Mesothelial cell of epicardium (in vitro differentiated cells): ENCODE results near the gene CACNA2D2. TPM values are rescaled to one million over a fixed set of nuclear protein-coding genes. Genes with fewer than 3 reads are reported as not detected.
A peak's percentile ranks its signal among the peaks of the same experiment; 100 is the strongest.

Experiments
- DNase-seq, 2 experiments: peaks; one replicate each; pipeline ENCODE4 v3.0.0; 2021; ENCODE audit warnings: low spot score in 2 of 2; ENCODE audit not compliant: unreplicated experiment in 2 of 2
- H3K27ac Mint-ChIP-seq: 2 replicates; pipeline ENCODE4 v1.8.0; 2021; ENCODE audit warnings: mixed read lengths
- H3K27me3 Mint-ChIP-seq: 2 replicates; pipeline ENCODE4 v1.8.0; 2021; ENCODE audit warnings: low read depth, mixed read lengths
- H3K36me3 Mint-ChIP-seq: 2 replicates; pipeline ENCODE4 v1.8.0; 2021; ENCODE audit warnings: mixed read lengths
- H3K4me1 Mint-ChIP-seq: 2 replicates; pipeline ENCODE4 v1.8.0; 2021; ENCODE audit warnings: mixed read lengths
- H3K4me3 Mint-ChIP-seq: 2 replicates; pipeline ENCODE4 v1.8.0; 2021; ENCODE audit warnings: mild to moderate bottlenecking, moderate library complexity, mixed read lengths
- H3K9me3 Mint-ChIP-seq: 2 replicates; pipeline ENCODE4 v1.8.0; 2021; ENCODE audit warnings: mixed read lengths
- total RNA-seq: library from RNA; stranded (reverse); gene quantifications from 3 replicates; pipeline ENCODE4 v1.2.1, GENCODE V29; 2021
- TF ChIP-seq, protein P1 (sequence below): fragments of 200-600 bp; sonication (generic); IDR thresholded peaks from one replicate; pipeline ENCODE4 v1.5.0; 2021; ENCODE audit warnings: antibody characterized with exemption; ENCODE audit not compliant: unreplicated experiment

CACNA2D2 gene
- total RNA-seq, 1 donor from 2014 or later = 10.8 TPM

GRCh38 chr3:50317300-50317699 is 186.1 kb downstream of the CACNA2D2 start:
- Mint-ChIP-seq H3K27ac (peak overlapping the region; percentile 95), H3K27me3 (no peaks in the 10 kb centered on the region), H3K4me3 (no peak overlapping the region), H3K4me1 (peaks cover 43% of the 10 kb centered on the region), H3K36me3 (peaks cover 23% of the 10 kb centered on the region), H3K9me3 (no peaks in the 10 kb centered on the region)
- DNase-seq = no peak
- TF ChIP-seq, protein P1, sequence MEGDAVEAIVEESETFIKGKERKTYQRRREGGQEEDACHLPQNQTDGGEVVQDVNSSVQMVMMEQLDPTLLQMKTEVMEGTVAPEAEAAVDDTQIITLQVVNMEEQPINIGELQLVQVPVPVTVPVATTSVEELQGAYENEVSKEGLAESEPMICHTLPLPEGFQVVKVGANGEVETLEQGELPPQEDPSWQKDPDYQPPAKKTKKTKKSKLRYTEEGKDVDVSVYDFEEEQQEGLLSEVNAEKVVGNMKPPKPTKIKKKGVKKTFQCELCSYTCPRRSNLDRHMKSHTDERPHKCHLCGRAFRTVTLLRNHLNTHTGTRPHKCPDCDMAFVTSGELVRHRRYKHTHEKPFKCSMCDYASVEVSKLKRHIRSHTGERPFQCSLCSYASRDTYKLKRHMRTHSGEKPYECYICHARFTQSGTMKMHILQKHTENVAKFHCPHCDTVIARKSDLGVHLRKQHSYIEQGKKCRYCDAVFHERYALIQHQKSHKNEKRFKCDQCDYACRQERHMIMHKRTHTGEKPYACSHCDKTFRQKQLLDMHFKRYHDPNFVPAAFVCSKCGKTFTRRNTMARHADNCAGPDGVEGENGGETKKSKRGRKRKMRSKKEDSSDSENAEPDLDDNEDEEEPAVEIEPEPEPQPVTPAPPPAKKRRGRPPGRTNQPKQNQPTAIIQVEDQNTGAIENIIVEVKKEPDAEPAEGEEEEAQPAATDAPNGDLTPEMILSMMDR = no peak

- no peaks in the 10 kb centered on the region for H3K27me3 Mint-ChIP-seq
- TF ChIP-seq, protein P1 = no peak
- H3K4me3 Mint-ChIP-seq = peak overlapping the region; percentile 23
- no peaks in the 10 kb centered on the region for H3K9me3 Mint-ChIP-seq
- peak overlapping the region; percentile 95 for H3K27ac Mint-ChIP-seq
- H3K36me3 Mint-ChIP-seq = peaks cover 23% of the 10 kb centered on the region
- peak in 1 of 2 experiments; percentile 63 for DNase-seq
- H3K4me1 Mint-ChIP-seq = peaks cover 42% of the 10 kb centered on the region
Measured at GRCh38 chr3:50316657-50317242, 186.7 kb downstream of the CACNA2D2 start.

GRCh38 chr3:50314816-50315215 is 188.6 kb downstream of the CACNA2D2 start:
- Mint-ChIP-seq H3K9me3 (peaks cover 2% of the 10 kb centered on the region), H3K36me3 (peaks cover 28% of the 10 kb centered on the region), H3K27me3 (no peaks in the 10 kb centered on the region), H3K4me3 (no peak overlapping the region), H3K27ac (no peak overlapping the region), H3K4me1 (peaks cover 35% of the 10 kb centered on the region)
- no peak for DNase-seq
- TF ChIP-seq, protein P1 = no peak

GRCh38 chr3:50314342-50314741 is 189.1 kb downstream of the CACNA2D2 start:
- Mint-ChIP-seq H3K4me1 (peaks cover 30% of the 10 kb centered on the region), H3K4me3 (no peak overlapping the region), H3K36me3 (peaks cover 32% of the 10 kb centered on the region), H3K27me3 (no peaks in the 10 kb centered on the region), H3K27ac (peak overlapping the region; percentile 2), H3K9me3 (peaks cover 4% of the 10 kb centered on the region)
- TF ChIP-seq, protein P1 = no peak
- no peak for DNase-seq

Other genes starting within 250 kb of the CACNA2D2 start
- gene SEMA3B, start 234.5 kb downstream of the CACNA2D2 start, total RNA-seq = 166 to 179 TPM (median 177 TPM) in 3 replicates
- gene LSMEM2, start 224.5 kb downstream of the CACNA2D2 start, total RNA-seq = 0.38 to 0.51 TPM (median 0.50 TPM) in 3 replicates
- gene IFRD2, start 211.2 kb downstream of the CACNA2D2 start, total RNA-seq = 40.2 to 47.3 TPM (median 46.9 TPM) in 3 replicates
- gene HYAL3, start 204.2 kb downstream of the CACNA2D2 start, total RNA-seq = 2.9 to 3.0 TPM (median 2.9 TPM) in 3 replicates
- gene NAA80, start 204.2 kb downstream of the CACNA2D2 start, total RNA-seq = 14.5 to 17.3 TPM (median 15.4 TPM) in 3 replicates
- gene HYAL1, start 200.1 kb downstream of the CACNA2D2 start, total RNA-seq = 2.4 to 3.5 TPM (median 2.7 TPM) in 3 replicates
- gene HYAL2, start 180.9 kb downstream of the CACNA2D2 start, total RNA-seq = 71.5 to 76.3 TPM (median 75.1 TPM) in 3 replicates
- gene TUSC2, start 175.4 kb downstream of the CACNA2D2 start, total RNA-seq = 19.8 to 23.3 TPM (median 20.3 TPM) in 3 replicates
- 13.7 to 15.4 TPM (median 14.3 TPM) in 3 replicates for gene RASSF1, start 162.8 kb downstream of the CACNA2D2 start, total RNA-seq
- 0.54 to 1.00 TPM (median 0.83 TPM) in 3 replicates for gene ZMYND10, start 157.9 kb downstream of the CACNA2D2 start, total RNA-seq
- 19.9 to 23.4 TPM (median 23.3 TPM) in 3 replicates for gene NPRL2, start 152.9 kb downstream of the CACNA2D2 start, total RNA-seq
- gene CYB561D2, start 152.8 kb downstream of the CACNA2D2 start, total RNA-seq = 12.9 to 13.6 TPM (median 13.1 TPM) in 3 replicates
- gene TMEM115, start 144.1 kb downstream of the CACNA2D2 start, total RNA-seq = 38.6 to 41.3 TPM (median 40.3 TPM) in 3 replicates
- gene C3orf18, start 64.1 kb upstream of the CACNA2D2 start, total RNA-seq = 12.7 to 15.1 TPM (median 12.8 TPM) in 3 replicates
- gene HEMK1, start 65.9 kb upstream of the CACNA2D2 start, total RNA-seq = 32.1 to 34.1 TPM (median 32.8 TPM) in 3 replicates
- gene CISH, start 108.1 kb upstream of the CACNA2D2 start, total RNA-seq = 15.2 to 16.7 TPM (median 15.2 TPM) in 3 replicates
- gene MAPKAPK3, start 113.5 kb upstream of the CACNA2D2 start, total RNA-seq = 33.6 to 36.8 TPM (median 35.9 TPM) in 3 replicates
- gene DOCK3, start 171.3 kb upstream of the CACNA2D2 start, total RNA-seq = 21.0 to 21.6 TPM (median 21.4 TPM) in 3 replicates